Uterus (tissue), 4 donors: Measurements from ENCODE around the gene BLACAT1. TPM values are rescaled to one million over a fixed set of nuclear protein-coding genes. Genes with fewer than 3 reads are reported as not detected.

ENCODE experiments used
- DNase-seq, 2 donors: peaks; one replicate each; pipeline ENCODE4 v3.0.0-alpha.2; 2019 to 2020
- H3K27ac ChIP-seq, 2 donors: fragments of 200-600 bp; sonication (generic); 1 replicate in 1 of 2; 2 replicates in 1 of 2; pipeline ENCODE4 v1.5.1; 2016 to 2018
- H3K27me3 ChIP-seq, 2 donors: fragments of 200-600 bp; sonication (generic); one replicate each; pipeline ENCODE4 v1.5.1; 2018 to 2019; ENCODE audit warnings: control low read depth in 1 of 2
- H3K36me3 ChIP-seq, 2 donors: fragments of 200-600 bp; sonication (generic); one replicate each; pipeline ENCODE4 v1.5.1; 2019; ENCODE audit warnings: control low read depth in 1 of 2
- H3K4me1 ChIP-seq, 2 donors: fragments of 200-600 bp; sonication (generic); one replicate each; pipeline ENCODE4 v1.5.1; 2018 to 2019; ENCODE audit warnings: control low read depth in 1 of 2
- H3K4me3 ChIP-seq, 2 donors: fragments of 200-600 bp; sonication (generic); 1 replicate in 1 of 2; 2 replicates in 1 of 2; pipeline ENCODE4 v1.5.1; 2018 to 2019; ENCODE audit warnings: mild to moderate bottlenecking in 1 of 2
- H3K9me3 ChIP-seq, 2 donors: fragments of 200-600 bp; sonication (generic); one replicate each; pipeline ENCODE4 v1.5.1; 2019; ENCODE audit warnings: control low read depth in 1 of 2
- CTCF ChIP-seq, 4 experiments: fragments of 200-600 bp in 2 of 4; fragments of 450-650 bp in 2 of 4; sonication (generic) in 2 of 4; IDR thresholded peaks; one replicate each; pipeline ENCODE4 v1.5.1; 2016 to 2019; ENCODE audit warnings: antibody characterized with exemption in 4 of 4, mild to moderate bottlenecking in 2 of 4, moderate library complexity in 1 of 4
- POLR2A ChIP-seq, 2 donors: fragments of 450-650 bp; IDR thresholded peaks; one replicate each; pipeline ENCODE4 v1.6.1; 2016; ENCODE audit warnings: antibody characterized with exemption in 2 of 2, mild to moderate bottlenecking in 1 of 2, moderate library complexity in 1 of 2
- intact Hi-C: fragments of 100-400 bp; cut with DNase I; formaldehyde crosslinking; loops from one replicate; pipeline ENCODE4 v1.15.1; 2023; ENCODE audit warnings: low total_unique reads
- total RNA-seq, 4 donors: library from RNA; depleted of rRNA in 3 of 4; stranded (reverse); fragments of >200 nt in 3 of 4; gene quantifications; one replicate each; pipeline versions ENCODE4 v1.1.0 to v1.2.4, GENCODE V29; 2014 to 2023
- donor health status: DM: yes; HTN: yes; CAD: no.

BLACAT1 gene
- total RNA-seq, 4 donors from 2014 or later: 0.52 to 1.0 TPM; not detected in 2

GRCh38 chr1:205495237-205495823, 39.5 kb upstream of the BLACAT1 start:
- Histone ChIP-seq H3K36me3 (no peaks in the 10 kb centered on the region), H3K27ac (no peak overlapping the region), H3K27me3 (no peaks in the 10 kb centered on the region), H3K4me3 (no peak overlapping the region), H3K4me1 (peaks cover 0 to 16% of the 10 kb centered on the region in 2 donors), H3K9me3 (no peaks in the 10 kb centered on the region)
- intact Hi-C loops: no loop called here
- TF ChIP-seq CTCF (IDR thresholded peaks at IDR 0.05): no peak
- no peak for TF ChIP-seq POLR2A (IDR thresholded peaks at IDR 0.05)
- no peak for DNase-seq

- Histone ChIP-seq H3K36me3 (no peaks in the 10 kb centered on the region), H3K27me3 (no peaks in the 10 kb centered on the region), H3K9me3 (no peaks in the 10 kb centered on the region), H3K4me3 (no peak overlapping the region), H3K27ac (peak overlapping the region in 1 of 2 donors; percentile 46), H3K4me1 (peaks cover 0 to 16% of the 10 kb centered on the region in 2 donors)
- no peak for DNase-seq
- TF ChIP-seq POLR2A (IDR thresholded peaks at IDR 0.05) (no peak), CTCF (IDR thresholded peaks at IDR 0.05) (no peak)
- intact Hi-C loops: no loop called here
These were observed 38.3 kb upstream of the BLACAT1 start for GRCh38 chr1:205494115-205494514.

- Histone ChIP-seq H3K4me1 (peaks cover 0 to 16% of the 10 kb centered on the region in 2 donors), H3K9me3 (no peaks in the 10 kb centered on the region), H3K36me3 (no peaks in the 10 kb centered on the region), H3K4me3 (no peak overlapping the region), H3K27ac (peak overlapping the region; percentile 59 to 62), H3K27me3 (no peaks in the 10 kb centered on the region)
- peak; percentile 55 to 66 for DNase-seq
- intact Hi-C loops: no loop called here
- TF ChIP-seq CTCF (IDR thresholded peaks at IDR 0.05) (no peak), POLR2A (IDR thresholded peaks at IDR 0.05) (no peak)
These were observed 37.6 kb upstream of the BLACAT1 start for GRCh38 chr1:205493241-205494085.

- TF ChIP-seq CTCF (IDR thresholded peaks at IDR 0.05) (no peak), POLR2A (IDR thresholded peaks at IDR 0.05) (no peak)
- Histone ChIP-seq H3K27me3 (no peaks in the 10 kb centered on the region), H3K4me3 (no peak overlapping the region), H3K4me1 (peaks cover 0 to 16% of the 10 kb centered on the region in 2 donors), H3K27ac (peak overlapping the region; percentile 59 to 62), H3K36me3 (no peaks in the 10 kb centered on the region), H3K9me3 (no peaks in the 10 kb centered on the region)
- DNase-seq: no peak
- intact Hi-C loops: no loop called here
These were observed 36.9 kb upstream of the BLACAT1 start for GRCh38 chr1:205492774-205493173.

- intact Hi-C loops: no loop called here
- H3K9me3 ChIP-seq: no peaks in the 10 kb centered on the region
- peak overlapping the region in 1 of 2 donors; percentile 62 for H3K27ac ChIP-seq
- DNase-seq: no peak
- no peaks in the 10 kb centered on the region for H3K27me3 ChIP-seq
- peaks cover 0 to 16% of the 10 kb centered on the region in 2 donors for H3K4me1 ChIP-seq
- no peaks in the 10 kb centered on the region for H3K36me3 ChIP-seq
- no peak overlapping the region for H3K4me3 ChIP-seq
- TF ChIP-seq CTCF (IDR thresholded peaks at IDR 0.05) (no peak), POLR2A (IDR thresholded peaks at IDR 0.05) (no peak)
These were observed 36.4 kb upstream of the BLACAT1 start for GRCh38 chr1:205492201-205492667.
